ENCODE data around the gene ADAMTS2.

Gene ADAMTS2

DNA sequence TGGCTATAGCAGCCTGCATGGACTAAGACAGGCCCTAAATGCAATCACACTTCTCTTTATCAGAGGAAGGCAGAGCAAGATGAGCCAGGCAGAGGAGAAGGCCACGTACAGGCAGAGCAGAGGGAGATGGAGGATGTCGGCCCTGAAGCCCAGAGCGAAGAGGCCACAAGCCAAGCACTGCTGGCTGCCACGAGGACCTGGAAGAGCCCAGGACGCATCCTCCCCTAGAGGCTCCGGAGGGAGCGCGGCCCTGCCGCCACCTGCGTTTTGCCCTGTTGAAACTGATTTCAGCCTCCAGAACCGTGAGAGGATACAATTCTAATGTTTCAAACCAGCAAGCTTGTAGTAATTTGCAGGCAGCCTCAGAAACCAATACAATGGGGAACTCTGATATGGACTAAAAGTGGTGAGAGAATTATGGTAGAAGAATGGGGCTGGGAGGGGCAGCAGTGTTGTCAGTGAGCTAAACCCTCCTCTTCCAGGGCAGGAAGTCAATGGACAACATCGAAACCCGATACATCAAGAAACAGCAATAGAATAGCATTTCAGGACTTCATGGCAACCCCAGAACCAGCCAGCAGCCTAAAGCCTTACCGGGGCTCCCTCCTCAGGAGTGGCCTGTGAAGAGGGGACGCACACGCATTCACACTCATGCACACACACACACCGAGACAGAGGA is 32.6 kb downstream of the ADAMTS2 start:
- H3K9me3 ChIP-seq (ENCODE audit: insufficient read depth, low read length, severe bottlenecking): no peaks in the 10 kb centered on the region
- DNase-seq: no peak
- H3K27ac ChIP-seq (ENCODE audit: low read length): no peak overlapping the region

DNA sequence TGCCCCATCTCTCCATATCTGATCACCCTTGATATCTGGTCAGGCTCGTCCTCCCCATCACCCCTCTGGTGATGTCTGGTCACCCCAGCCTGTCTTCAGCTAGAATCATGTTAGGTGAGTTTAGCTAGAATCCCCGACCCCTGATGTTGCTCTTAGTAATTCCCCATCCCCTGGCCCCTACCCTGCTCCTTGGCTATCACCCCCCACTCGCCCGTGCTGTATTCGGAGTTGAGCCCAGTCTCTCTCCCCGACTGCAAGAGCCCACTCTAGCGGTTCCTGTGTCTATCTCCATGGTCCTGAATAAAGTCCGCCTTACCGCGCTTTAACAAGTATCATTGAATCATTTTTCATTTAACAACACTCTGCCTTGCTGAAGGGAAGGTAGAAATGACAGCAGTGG is 33.7 kb downstream of the ADAMTS2 start:
- H3K27me3 ChIP-seq (ENCODE audit: insufficient read depth, low read length, poor library complexity): no peaks in the 10 kb centered on the region
- H3K4me2 ChIP-seq (ENCODE audit: insufficient read depth, low read length): no peak overlapping the region
- no peaks in the 10 kb centered on the region for H3K79me2 ChIP-seq (ENCODE audit: insufficient read depth, low read length)
- ATAC-seq (ENCODE audit: insufficient read depth, low read depth) (no peak), DNase-seq (no peak)
- no peak overlapping the region for H3K9ac ChIP-seq (ENCODE audit: low read depth, low read length)
- no peak overlapping the region for H3K27ac ChIP-seq (ENCODE audit: low read length)
- no peak for TF ChIP-seq EZH2 (IDR thresholded peaks at IDR 0.05; ENCODE audit: borderline replicate concordance, low read depth, low read length, severe bottlenecking)
- TF ChIP-seq, protein P1, sequence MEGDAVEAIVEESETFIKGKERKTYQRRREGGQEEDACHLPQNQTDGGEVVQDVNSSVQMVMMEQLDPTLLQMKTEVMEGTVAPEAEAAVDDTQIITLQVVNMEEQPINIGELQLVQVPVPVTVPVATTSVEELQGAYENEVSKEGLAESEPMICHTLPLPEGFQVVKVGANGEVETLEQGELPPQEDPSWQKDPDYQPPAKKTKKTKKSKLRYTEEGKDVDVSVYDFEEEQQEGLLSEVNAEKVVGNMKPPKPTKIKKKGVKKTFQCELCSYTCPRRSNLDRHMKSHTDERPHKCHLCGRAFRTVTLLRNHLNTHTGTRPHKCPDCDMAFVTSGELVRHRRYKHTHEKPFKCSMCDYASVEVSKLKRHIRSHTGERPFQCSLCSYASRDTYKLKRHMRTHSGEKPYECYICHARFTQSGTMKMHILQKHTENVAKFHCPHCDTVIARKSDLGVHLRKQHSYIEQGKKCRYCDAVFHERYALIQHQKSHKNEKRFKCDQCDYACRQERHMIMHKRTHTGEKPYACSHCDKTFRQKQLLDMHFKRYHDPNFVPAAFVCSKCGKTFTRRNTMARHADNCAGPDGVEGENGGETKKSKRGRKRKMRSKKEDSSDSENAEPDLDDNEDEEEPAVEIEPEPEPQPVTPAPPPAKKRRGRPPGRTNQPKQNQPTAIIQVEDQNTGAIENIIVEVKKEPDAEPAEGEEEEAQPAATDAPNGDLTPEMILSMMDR (IDR thresholded peaks at IDR 0.05; ENCODE audit: borderline replicate concordance, extremely low read depth, low read length, poor library complexity, severe bottlenecking): no peak
- H4K20me1 ChIP-seq (ENCODE audit: insufficient read depth, low read length): no peaks in the 10 kb centered on the region
- H3K9me3 ChIP-seq (ENCODE audit: insufficient read depth, low read length, severe bottlenecking): no peaks in the 10 kb centered on the region
- H2AFZ ChIP-seq (ENCODE audit: low read depth, low read length): no peak overlapping the region
- no peak overlapping the region for H3K4me3 ChIP-seq (ENCODE audit: low read depth in 1 of 2, low read length in 2 of 2)
- no peaks in the 10 kb centered on the region for H3K36me3 ChIP-seq (ENCODE audit: insufficient read depth, low read length)
- H3K4me1 ChIP-seq (ENCODE audit: insufficient read depth, low read length): no peaks in the 10 kb centered on the region

More for the DNA sequence above, 32.6 kb downstream of the ADAMTS2 start:
- H3K4me1 ChIP-seq (ENCODE audit: insufficient read depth, low read length): no peaks in the 10 kb centered on the region
- no peaks in the 10 kb centered on the region for H3K27me3 ChIP-seq (ENCODE audit: insufficient read depth, low read length, poor library complexity)
- no peaks in the 10 kb centered on the region for H3K36me3 ChIP-seq (ENCODE audit: insufficient read depth, low read length)
- no peak overlapping the region for H2AFZ ChIP-seq (ENCODE audit: low read depth, low read length)
- no peak for TF ChIP-seq EZH2 (IDR thresholded peaks at IDR 0.05; ENCODE audit: borderline replicate concordance, low read depth, low read length, severe bottlenecking)
- TF ChIP-seq, protein P1 (IDR thresholded peaks at IDR 0.05; ENCODE audit: borderline replicate concordance, extremely low read depth, low read length, poor library complexity, severe bottlenecking): no peak
- no peak overlapping the region for H3K4me3 ChIP-seq (ENCODE audit: low read depth in 1 of 2, low read length in 2 of 2)
- H3K9ac ChIP-seq (ENCODE audit: low read depth, low read length): no peak overlapping the region
- no peaks in the 10 kb centered on the region for H3K79me2 ChIP-seq (ENCODE audit: insufficient read depth, low read length)
- H3K4me2 ChIP-seq (ENCODE audit: insufficient read depth, low read length): no peak overlapping the region
- H4K20me1 ChIP-seq (ENCODE audit: insufficient read depth, low read length): no peaks in the 10 kb centered on the region
- ATAC-seq (ENCODE audit: insufficient read depth, low read depth): no peak

DNA sequence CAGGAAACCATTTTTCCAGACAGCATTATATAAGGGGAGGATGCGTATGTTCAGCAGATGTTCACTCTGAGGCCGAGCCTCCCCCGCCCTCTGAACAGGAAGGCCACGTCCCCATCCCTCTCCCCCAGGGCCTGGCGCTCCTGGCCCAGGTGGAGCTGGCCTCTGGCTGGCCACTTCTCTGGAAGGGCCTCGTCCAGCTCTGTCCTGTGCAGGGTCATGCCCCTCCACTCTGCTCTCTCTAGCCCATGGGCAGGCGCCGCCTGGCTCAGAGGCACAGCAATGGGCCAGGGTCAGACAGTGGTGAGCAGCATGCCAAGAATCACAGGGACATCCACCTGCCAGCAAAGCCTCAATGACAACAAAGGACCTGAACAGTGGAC is 34.2 kb downstream of the ADAMTS2 start:
- H3K27ac ChIP-seq (ENCODE audit: low read length): no peak overlapping the region
- H3K4me3 ChIP-seq (ENCODE audit: low read depth in 1 of 2, low read length in 2 of 2): no peak overlapping the region
- H3K27me3 ChIP-seq (ENCODE audit: insufficient read depth, low read length, poor library complexity): no peaks in the 10 kb centered on the region
- TF ChIP-seq EZH2 (IDR thresholded peaks at IDR 0.05; ENCODE audit: borderline replicate concordance, low read depth, low read length, severe bottlenecking): no peak
- TF ChIP-seq, protein P1 (IDR thresholded peaks at IDR 0.05; ENCODE audit: borderline replicate concordance, extremely low read depth, low read length, poor library complexity, severe bottlenecking): no peak
- no peak overlapping the region for H3K4me2 ChIP-seq (ENCODE audit: insufficient read depth, low read length)
- no peak overlapping the region for H2AFZ ChIP-seq (ENCODE audit: low read depth, low read length)
- no peaks in the 10 kb centered on the region for H3K36me3 ChIP-seq (ENCODE audit: insufficient read depth, low read length)
- ATAC-seq (ENCODE audit: insufficient read depth, low read depth) (no peak), DNase-seq (no peak)
- H4K20me1 ChIP-seq (ENCODE audit: insufficient read depth, low read length): no peaks in the 10 kb centered on the region
- no peaks in the 10 kb centered on the region for H3K9me3 ChIP-seq (ENCODE audit: insufficient read depth, low read length, severe bottlenecking)
- no peaks in the 10 kb centered on the region for H3K79me2 ChIP-seq (ENCODE audit: insufficient read depth, low read length)
- H3K4me1 ChIP-seq (ENCODE audit: insufficient read depth, low read length): no peaks in the 10 kb centered on the region
- H3K9ac ChIP-seq (ENCODE audit: low read depth, low read length): no peak overlapping the region

Data from DND-41 (cell line).